Natural killer cell (primary cell): ENCODE data around the gene SH2D2A. TPM values are rescaled to one million over a fixed set of nuclear protein-coding genes. Genes with fewer than 3 reads are reported as not detected.

ENCODE experiments used
- ATAC-seq, 3 donors: fragments of 150-1000 bp in 2 of 3; fragments of 200-7000 bp in 1 of 3; cut with Tn5 transposase; 1 replicate in 1 of 3; 2 replicates in 2 of 3; pipeline ENCODE4 v1.10.0; 2021; ENCODE audit warnings: mild to moderate bottlenecking in 2 of 3, moderate library complexity in 2 of 3
- DNase-seq, 2 donors: peaks; one replicate each; pipeline versions ENCODE4 v3.0.0 to v3.0.0-alpha.2; 2013 to 2021; ENCODE audit warnings: mixed read lengths in 1 of 2
- H3K27ac ChIP-seq: one replicate; pipeline ENCODE4 v1.5.1; 2013; ENCODE audit warnings: mild to moderate bottlenecking, low read length
- H3K27me3 ChIP-seq: one replicate; pipeline ENCODE4 v1.6.1; 2013; ENCODE audit warnings: low read length; ENCODE audit not compliant: control insufficient read depth, insufficient read depth
- H3K36me3 ChIP-seq: one replicate; pipeline ENCODE4 v1.6.1; 2013; ENCODE audit warnings: low read length; ENCODE audit not compliant: control insufficient read depth, insufficient read depth
- H3K4me1 ChIP-seq: one replicate; pipeline ENCODE4 v1.6.1; 2013; ENCODE audit warnings: low read length; ENCODE audit not compliant: control insufficient read depth, insufficient read depth
- H3K4me3 ChIP-seq: one replicate; pipeline ENCODE4 v1.5.1; 2013; ENCODE audit warnings: low read length
- H3K9me3 ChIP-seq: one replicate; pipeline ENCODE4 v1.6.1; 2013; ENCODE audit warnings: low read length; ENCODE audit not compliant: control insufficient read depth, insufficient read depth
- H3K27ac Mint-ChIP-seq, 2 donors: one replicate each; pipeline ENCODE4 v1.8.0; 2022; ENCODE audit warnings: mild to moderate bottlenecking in 2 of 2, mixed read lengths in 2 of 2, moderate library complexity in 1 of 2
- H3K27me3 Mint-ChIP-seq, 2 donors: one replicate each; pipeline ENCODE4 v1.8.0; 2022; ENCODE audit warnings: low read depth in 2 of 2, mixed read lengths in 2 of 2
- H3K36me3 Mint-ChIP-seq: one replicate; pipeline ENCODE4 v1.8.0; 2022; ENCODE audit warnings: mixed read lengths
- H3K4me1 Mint-ChIP-seq, 2 donors: one replicate each; pipeline ENCODE4 v1.8.0; 2022; ENCODE audit warnings: mixed read lengths in 2 of 2
- H3K4me3 Mint-ChIP-seq: one replicate; pipeline ENCODE4 v1.8.0; 2022; ENCODE audit warnings: mild to moderate bottlenecking, moderate library complexity, mixed read lengths
- H3K9me3 Mint-ChIP-seq, 2 donors: one replicate each; pipeline ENCODE4 v1.8.0; 2022; ENCODE audit warnings: mixed read lengths in 2 of 2
- CTCF ChIP-seq: fragments of 200-600 bp; IDR thresholded peaks from one replicate; pipeline ENCODE4 v1.8.0; 2022; ENCODE audit warnings: antibody characterized with exemption
- WGBS: methylation state at CpG from one replicate; pipeline ENCODE4 v1.1.7; 2013; ENCODE audit warnings: missing lambda C conversion rate; ENCODE audit not compliant: insufficient coverage; 5-methylcytosine and 5-hydroxymethylcytosine counted together
- intact Hi-C: fragments of 100-400 bp; cut with micrococcal nuclease; formaldehyde crosslinking; loops from one replicate; pipeline ENCODE4 v1.14.2; 2022
- total RNA-seq, 4 donors: library from RNA; stranded (reverse); fragments of 120-200 nt in 1 of 4; gene quantifications; one replicate each; pipeline versions ENCODE4 v1.2.3 to v1.2.4, GENCODE V29; 2013 to 2022

The SH2D2A gene
- total RNA-seq, 3 donors from 2014 or later (not counting 1 experiment from before 2014, with no cell fraction given), result 155 to 324 (median 312) TPM

- Histone ChIP-seq H3K9me3 (no peaks in the 10 kb centered on the region), H3K27me3 (no peaks in the 10 kb centered on the region), H3K4me3 (no peak overlapping the region), H3K27ac (no peak overlapping the region), H3K36me3 (peaks cover 74% of the 10 kb centered on the region), H3K4me1 (peaks cover 11% of the 10 kb centered on the region)
- intact Hi-C loops, result loop anchor here (1.0 kb wide), 2 partner anchors 63 to 93 kb away; partner anchors contain the start of gene NTRK1
- H3K9me3 Mint-ChIP-seq, result no peaks in the 10 kb centered on the region
- peak; percentile 85 for TF ChIP-seq CTCF
- 57% methylated on average over 4 of the region's 4 CpGs for WGBS
- no peak overlapping the region for H3K27ac Mint-ChIP-seq
- peaks cover 14 to 16% of the 10 kb centered on the region in 2 donors for H3K4me1 Mint-ChIP-seq
- no peaks in the 10 kb centered on the region for H3K27me3 Mint-ChIP-seq
- peaks cover 35% of the 10 kb centered on the region for H3K36me3 Mint-ChIP-seq
- DNase-seq (peak; percentile 39 to 86), ATAC-seq (peak; percentile 73 to 89 (median 75))
- H3K4me3 Mint-ChIP-seq, result no peak overlapping the region
Measured at GRCh38 chr1:156797212-156797871, 19.3 kb downstream of the SH2D2A start.

DNA sequence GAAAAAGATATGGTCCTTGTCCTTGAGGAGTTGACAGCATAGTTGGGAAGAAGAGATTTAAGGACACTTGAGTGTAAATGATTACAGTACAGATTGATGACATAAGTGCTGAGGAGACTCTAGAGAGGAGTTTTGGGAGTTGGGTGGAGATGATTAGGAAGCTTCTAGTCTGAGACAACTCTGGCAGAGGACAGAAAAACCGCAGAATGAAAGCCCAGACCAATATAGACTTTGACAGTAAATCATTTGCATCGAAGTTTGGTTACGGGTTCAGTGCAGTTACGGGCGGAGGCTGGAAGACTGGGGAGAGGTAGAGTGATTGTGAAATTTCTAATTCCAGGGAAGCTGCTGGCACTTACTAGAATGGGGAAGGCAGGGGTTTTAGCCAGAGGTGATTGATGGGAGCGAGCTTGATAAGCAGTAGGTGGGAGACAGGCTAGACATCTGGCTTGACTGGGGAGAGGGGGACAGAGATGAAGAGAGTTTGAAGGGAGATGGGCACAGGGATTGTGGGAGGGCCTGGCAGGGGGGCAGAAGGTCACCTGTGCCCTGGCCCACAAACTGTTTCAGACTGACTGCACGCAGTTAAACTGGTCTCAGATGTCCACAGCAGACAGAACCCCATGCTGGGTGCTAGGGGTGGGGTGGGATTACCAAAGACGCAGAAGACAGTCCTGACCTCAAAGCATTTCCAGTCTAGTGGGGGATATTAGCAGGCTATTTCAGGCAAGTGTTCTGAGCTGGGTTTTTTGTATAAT lies 20.1 kb downstream of the SH2D2A start:
- Histone ChIP-seq H3K27me3 (no peaks in the 10 kb centered on the region), H3K27ac (no peak overlapping the region), H3K4me1 (peaks cover 6% of the 10 kb centered on the region), H3K36me3 (peaks cover 80% of the 10 kb centered on the region), H3K9me3 (no peaks in the 10 kb centered on the region), H3K4me3 (no peak overlapping the region)
- H3K27ac Mint-ChIP-seq, result no peak overlapping the region
- ATAC-seq (no peak), DNase-seq (no peak)
- H3K9me3 Mint-ChIP-seq, result no peaks in the 10 kb centered on the region
- H3K27me3 Mint-ChIP-seq, result no peaks in the 10 kb centered on the region
- peaks cover 6 to 8% of the 10 kb centered on the region in 2 donors for H3K4me1 Mint-ChIP-seq
- 90% methylated on average over 8 of the region's 8 CpGs for WGBS
- H3K36me3 Mint-ChIP-seq, result peaks cover 43% of the 10 kb centered on the region
- TF ChIP-seq CTCF, result no peak
- intact Hi-C loops, result loop anchor here (1.0 kb wide), 2 partner anchors 64 to 94 kb away; partner anchors contain the start of gene NTRK1
- no peak overlapping the region for H3K4me3 Mint-ChIP-seq

DNA sequence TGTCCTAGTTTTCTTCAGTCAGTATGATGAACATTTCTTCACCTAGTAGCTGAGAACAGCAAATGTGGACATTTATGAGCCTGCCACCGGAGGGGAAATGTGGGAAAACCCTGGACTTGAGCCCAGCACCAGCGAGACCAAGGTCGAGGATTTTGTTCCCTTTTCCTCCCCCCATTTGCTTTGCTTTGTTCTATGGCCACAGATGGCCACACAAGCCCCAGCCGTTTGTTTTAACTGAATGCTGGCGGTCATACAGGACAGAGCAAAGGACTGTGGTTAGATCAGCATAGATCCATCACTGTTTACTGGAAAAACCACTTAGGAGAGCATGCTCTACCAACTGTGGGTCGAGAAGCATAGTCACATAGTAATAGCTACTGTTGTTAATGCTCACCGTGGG lies 20.9 kb downstream of the SH2D2A start:
- Histone ChIP-seq H3K4me3 (no peak overlapping the region), H3K36me3 (peaks cover 83% of the 10 kb centered on the region), H3K27me3 (no peaks in the 10 kb centered on the region), H3K4me1 (no peaks in the 10 kb centered on the region), H3K27ac (no peak overlapping the region), H3K9me3 (no peaks in the 10 kb centered on the region)
- ATAC-seq (no peak), DNase-seq (no peak)
- no peak for TF ChIP-seq CTCF
- Mint-ChIP-seq H3K27ac (no peak overlapping the region), H3K36me3 (peaks cover 45% of the 10 kb centered on the region), H3K27me3 (no peaks in the 10 kb centered on the region), H3K4me1 (peaks cover 0 to under 1% of the 10 kb centered on the region in 2 donors), H3K4me3 (no peak overlapping the region), H3K9me3 (no peaks in the 10 kb centered on the region)
- WGBS, result 81% methylated on average over 7 of the region's 7 CpGs
- intact Hi-C loops, result no loop called here
